GM21526 (cell line): ENCODE data around the gene POLK.
"Not testable (repeated sequence)": the region's sequence is repeated elsewhere in the genome, so short reads cannot be mapped to it uniquely, and the experiment has no call there.

Experiments used
- ATAC-seq: cut with Tn5 transposase; IDR thresholded peaks from one replicate; pipeline ENCODE4 v1.9.1; 2021; ENCODE audit warnings: moderate library complexity; ENCODE audit not compliant: unreplicated experiment, low FRiP score

POLK gene

GRCh38 chr5:75603371-75603770 is 91.7 kb downstream of the POLK start:
- no peak for ATAC-seq

- ATAC-seq, result no peak
Measured at GRCh38 chr5:75603821-75604220, 92.1 kb downstream of the POLK start.

GRCh38 chr5:75607341-75607740 is 95.7 kb downstream of the POLK start:
- ATAC-seq, result not testable (repeated sequence)

- no peak for ATAC-seq
Measured at GRCh38 chr5:75608870-75609269, 97.2 kb downstream of the POLK start.

- ATAC-seq, result no peak
Measured at GRCh38 chr5:75610201-75610600, 98.5 kb downstream of the POLK start.

GRCh38 chr5:75610859-75611310 is 99.2 kb downstream of the POLK start:
- not testable (repeated sequence) for ATAC-seq

- ATAC-seq, result no peak
Measured at GRCh38 chr5:75611311-75612225, 99.9 kb downstream of the POLK start, which contains the start of gene ANKDD1B. TSS of gene ANKDD1B (plus strand) at chr5:75611453. CDS start at chr5:75611635, 182 bp downstream.

- no peak for ATAC-seq
Measured at GRCh38 chr5:75612226-75612569, 100.5 kb downstream of the POLK start.

GRCh38 chr5:75612901-75613300 is 101.2 kb downstream of the POLK start:
- ATAC-seq, result no peak

- no peak for ATAC-seq
Measured at GRCh38 chr5:75614176-75614575, 102.5 kb downstream of the POLK start.

- no peak for ATAC-seq
Measured at GRCh38 chr5:75616371-75616881, 104.7 kb downstream of the POLK start.

GRCh38 chr5:75616971-75617621 is 105.4 kb downstream of the POLK start:
- ATAC-seq, result no peak

- no peak for ATAC-seq
Measured at GRCh38 chr5:75617736-75618352, 106.2 kb downstream of the POLK start.

GRCh38 chr5:75620184-75620959 is 108.7 kb downstream of the POLK start:
- ATAC-seq, result no peak

GRCh38 chr5:75622564-75622963 is 110.9 kb downstream of the POLK start:
- ATAC-seq, result no peak

GRCh38 chr5:75623846-75624245 is 112.2 kb downstream of the POLK start:
- no peak for ATAC-seq

GRCh38 chr5:75626959-75627358 is 115.3 kb downstream of the POLK start:
- ATAC-seq, result no peak

GRCh38 chr5:75627801-75628200 is 116.1 kb downstream of the POLK start:
- ATAC-seq, result no peak

- ATAC-seq, result no peak
Measured at GRCh38 chr5:75630875-75631274, 119.2 kb downstream of the POLK start.

- ATAC-seq, result no peak
Measured at GRCh38 chr5:75632321-75632720, 120.6 kb downstream of the POLK start.
